GM12878 (cell line): ENCODE results near the gene TAS2R39. TPM values are rescaled to one million over a fixed set of nuclear protein-coding genes. Genes with fewer than 3 reads are reported as not detected.

Source experiments
- ATAC-seq: fragments of 200-7000 bp; cut with Tn5 transposase; 3 replicates; pipeline ENCODE4 v1.9.1; 2020; ENCODE audit warnings: mild to moderate bottlenecking, moderate library complexity
- BruUV-seq: library from RNA; stranded (reverse); fragments of 400-500 nt; replicated peaks from 2 replicates; lab custom pipeline; 2021; lab: Mats Ljungman, UMichigan
- CTCF ChIA-PET: fragments of 300-600 bp; sonication (Branson Sonifier 250); formaldehyde crosslinking; extraction: SDS; loops from one replicate; lab custom pipeline; 2021; ENCODE audit warnings: inconsistent platforms; lab: Yijun Ruan, JAX
- POLR2A ChIA-PET: fragments of 350-600 bp; formaldehyde crosslinking; extraction: SDS; loops from one replicate; lab custom pipeline; 2021; ENCODE audit warnings: inconsistent platforms; lab: Charles Lee
- RAD21 ChIA-PET: fragments of 300-600 bp; sonication (Branson Sonifier 250); formaldehyde crosslinking; loops from one replicate; lab custom pipeline; 2023; ENCODE audit warnings: antibody characterized with exemption; ENCODE audit not compliant: unreplicated experiment; lab: Charles Lee
- SMC1A ChIA-PET: fragments of 300-600 bp; sonication (Branson Sonifier 250); formaldehyde crosslinking; loops from one replicate; lab custom pipeline; 2023; ENCODE audit not compliant: unreplicated experiment, uncharacterized antibody; lab: Charles Lee
- DNase-seq: peaks from one replicate; pipeline ENCODE4 v3.0.0-alpha.2; 2011; ENCODE audit warnings: low read depth, low spot score
- FAIRE-seq: peaks from 3 replicates; lab custom pipeline; 2011; peaks lifted over from hg19 to GRCh38; lab: Jason Lieb, UNC
- H2AFZ ChIP-seq: 2 replicates; pipeline ENCODE4 v1.6.0; 2011; ENCODE audit warnings: low read depth, low read length, control low read depth; ENCODE audit not compliant: control insufficient read depth
- H3K27ac ChIP-seq: 2 replicates; pipeline ENCODE4 v1.5.1; 2011; ENCODE audit warnings: control low read depth; ENCODE audit not compliant: control insufficient read depth, insufficient read depth
- H3K27me3 ChIP-seq, 2 experiments: replicated peaks in 1 of 2; 2 replicates each; pipeline versions ENCODE4 v1.6.0 to v1.6.1; 2011; ENCODE audit warnings: low read length in 1 of 2; ENCODE audit not compliant: control insufficient read depth in 2 of 2, insufficient read depth in 2 of 2
- H3K36me3 ChIP-seq, 2 experiments: 2 replicates each; pipeline ENCODE4 v1.5.1; 2011; ENCODE audit warnings: low read length in 1 of 2; ENCODE audit not compliant: control insufficient read depth in 2 of 2, insufficient read depth in 2 of 2
- H3K4me1 ChIP-seq: 2 replicates; pipeline ENCODE4 v1.6.1; 2011; ENCODE audit warnings: mild to moderate bottlenecking, low read length, moderate library complexity, mixed read lengths; ENCODE audit not compliant: control insufficient read depth, insufficient read depth
- H3K4me2 ChIP-seq: 2 replicates; pipeline ENCODE4 v1.6.0; 2011; ENCODE audit warnings: control low read depth; ENCODE audit not compliant: control insufficient read depth, insufficient read depth
- H3K4me3 ChIP-seq: fragments of 200-600 bp; sonication (generic); 2 replicates; pipeline ENCODE4 v1.5.1; 2016
- H3K79me2 ChIP-seq: 2 replicates; pipeline ENCODE4 v1.6.0; 2011; ENCODE audit warnings: low read length; ENCODE audit not compliant: control insufficient read depth, insufficient read depth
- H3K9ac ChIP-seq: 2 replicates; pipeline ENCODE4 v1.8.0; 2011; ENCODE audit warnings: low read length, control low read depth, mixed read lengths; ENCODE audit not compliant: control insufficient read depth, insufficient read depth
- H3K9me3 ChIP-seq: replicated peaks from 3 replicates; pipeline ENCODE4 v1.5.1; 2011; ENCODE audit warnings: mild to moderate bottlenecking, low read length; ENCODE audit not compliant: control insufficient read depth, insufficient read depth
- H4K20me1 ChIP-seq: 2 replicates; pipeline ENCODE4 v1.6.0; 2011; ENCODE audit not compliant: control insufficient read depth, insufficient read depth
- BHLHE40 ChIP-seq, 2 experiments: fragments of 450-650 bp in 1 of 2; IDR thresholded peaks; 2 replicates each; pipeline ENCODE4 v1.6.1; 2011 to 2017; ENCODE audit warnings: low read depth in 2 of 2, borderline replicate concordance in 1 of 2, improper control_type of control experiment in 1 of 2, low read length in 1 of 2, mild to moderate bottlenecking in 1 of 2
- CBX5 ChIP-seq: sonication (generic); IDR thresholded peaks from 2 replicates; pipeline ENCODE4 v1.6.1; 2016; ENCODE audit warnings: low read depth, moderate library complexity, mild to moderate bottlenecking, inconsistent platforms
- EGR1 ChIP-seq, 2 experiments: IDR thresholded peaks; 1 replicate in 1 of 2; 2 replicates in 1 of 2; pipeline ENCODE4 v1.6.1; 2011 to 2012; ENCODE audit warnings: low read depth in 2 of 2, low read length in 2 of 2, borderline replicate concordance in 1 of 2, mild to moderate bottlenecking in 1 of 2, moderate library complexity in 1 of 2
- HCFC1 ChIP-seq: fragments of 150-350 bp; IDR thresholded peaks from 2 replicates; pipeline ENCODE4 v1.6.1; 2014; ENCODE audit warnings: low read length
- MEF2B ChIP-seq: fragments of 450-650 bp; IDR thresholded peaks from 2 replicates; pipeline ENCODE4 v1.6.1; 2018; ENCODE audit warnings: mild to moderate bottlenecking, moderate library complexity; ENCODE audit not compliant: partially characterized antibody, poor library complexity, severe bottlenecking
- MYC ChIP-seq: IDR thresholded peaks from 2 replicates; pipeline ENCODE4 v1.6.1; 2011; ENCODE audit warnings: mild to moderate bottlenecking, low read length, moderate library complexity, inconsistent platforms; ENCODE audit not compliant: insufficient read depth, insufficient replicate concordance, insufficient read length, severe bottlenecking
- PAX5 ChIP-seq: IDR thresholded peaks from 2 replicates; pipeline ENCODE4 v1.6.1; 2011; ENCODE audit warnings: low read depth, low read length, borderline replicate concordance
- PML ChIP-seq: IDR thresholded peaks from 2 replicates; pipeline ENCODE4 v1.6.1; 2012; ENCODE audit warnings: low read length, inconsistent platforms
- TAF1 ChIP-seq: IDR thresholded peaks from 2 replicates; pipeline ENCODE4 v1.6.1; 2011; ENCODE audit warnings: mild to moderate bottlenecking, low read depth, low read length, borderline replicate concordance
- ZZZ3 ChIP-seq: IDR thresholded peaks from 2 replicates; pipeline ENCODE4 v1.6.1; 2011; ENCODE audit warnings: low read depth; ENCODE audit not compliant: control insufficient read depth, insufficient read length
- WGBS: methylation state at CpG from one replicate; pipeline ENCODE4 v1.1.6; 2016; ENCODE audit warnings: low lambda C conversion rate; ENCODE audit not compliant: insufficient replicate concordance, insufficient coverage; ENCODE audit errors: missing lambda C conversion rate; 5-methylcytosine and 5-hydroxymethylcytosine counted together
- in situ Hi-C: fragments of 300-500 bp; cut with MboI; formaldehyde crosslinking; loops from 9 replicates; pipeline ENCODE4 v1.14.3; 2018; ENCODE audit warnings: mixed read lengths
- intact Hi-C: fragments of 100-400 bp; cut with micrococcal nuclease; formaldehyde crosslinking; loops from one replicate; pipeline ENCODE4 v1.14.2; 2022; ENCODE audit not compliant: unreplicated experiment
- polyA plus RNA-seq, 11 experiments: library from polyadenylated mRNA; depleted of rRNA in 4 of 11; unstranded in 6 of 11; stranded (reverse) in 5 of 11; fragments of >200 nt; fragmentation: Nextera tagmentation in 4 of 11; fragmentation: Illumina TruSeq in 1 of 11; extraction: Ambion mirVana in 4 of 11; extraction: Trizol in 1 of 11; gene quantifications; 1 replicate in 1 of 11; 2 replicates in 10 of 11; pipeline versions ENCODE4 v1.2.1 to v1.2.3, GENCODE V29; 2011 to 2016; ENCODE audit warnings: inconsistent platforms in 2 of 11, missing spikeins in 2 of 11, low read depth in 1 of 11
- total RNA-seq, 4 experiments: library from RNA; depleted of rRNA in 3 of 4; stranded (reverse); fragments of >200 nt in 3 of 4; fragmentation: Illumina TruSeq in 1 of 4; extraction: Trizol in 1 of 4; gene quantifications; 2 replicates each; pipeline versions ENCODE4 v1.2.1 to v1.2.3, GENCODE V29; 2013 to 2021
- TF ChIP-seq, protein P1 (sequence below): fragments of 450-650 bp; formaldehyde crosslinking; IDR thresholded peaks from 2 replicates; pipeline ENCODE4 v1.4.0; 2022; ENCODE audit warnings: mild to moderate bottlenecking, moderate library complexity

TAS2R39 gene
- total and polyA plus RNA-seq, 10 of the 15 experiments (the other 5 are each of a cell fraction or from before 2014, with no cell fraction given): not detected

DNA sequence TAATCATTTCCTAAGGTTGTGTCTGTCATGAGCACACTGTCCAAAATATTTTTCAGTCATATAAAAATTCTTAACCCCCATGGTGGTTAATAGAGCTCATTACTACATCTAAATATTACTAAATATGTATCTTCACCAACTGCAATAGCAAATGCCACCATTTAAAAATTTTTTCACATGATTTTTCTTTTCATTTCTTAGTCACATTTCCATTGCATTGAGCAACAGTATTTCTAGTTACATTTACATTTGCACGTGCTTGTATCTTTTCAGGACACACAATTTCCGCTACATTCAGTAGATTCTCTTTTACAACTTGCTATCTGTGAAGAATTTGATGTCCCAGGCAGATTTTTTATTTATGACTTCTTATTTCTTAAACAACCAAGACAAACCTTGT lies 33.5 kb downstream of the TAS2R39 start:
- POLR2A ChIA-PET: interaction anchor here (0.5 kb wide), 1 partner anchor 250 kb away, joined by 4 read pairs; no protein-coding TSS in a partner anchor

DNA sequence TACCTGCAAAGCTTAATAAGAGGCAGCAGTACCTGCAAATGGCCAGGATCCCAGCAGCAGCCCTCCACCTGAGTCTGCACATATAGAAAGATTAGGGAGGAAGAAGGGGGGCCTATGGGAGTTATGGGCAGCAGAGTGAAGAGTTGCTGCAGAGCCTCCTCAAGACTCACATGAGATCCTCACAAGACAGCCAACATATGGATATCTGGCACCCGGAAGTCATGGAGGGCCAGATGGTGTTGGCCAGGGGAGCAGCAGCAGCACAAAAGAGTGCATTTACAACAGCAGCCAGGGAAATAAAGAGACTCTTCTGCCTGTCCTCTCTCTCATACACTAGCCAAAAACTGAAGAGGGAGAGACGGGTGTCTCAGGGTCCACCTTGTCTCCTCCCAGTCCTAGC lies 34.6 kb downstream of the TAS2R39 start:
- Histone ChIP-seq H3K4me2 (no peak overlapping the region), H3K36me3 (no peaks in the 10 kb centered on the region), H3K4me1 (no peaks in the 10 kb centered on the region), H3K9me3 (no peaks in the 10 kb centered on the region), H2AFZ (no peak overlapping the region), H3K79me2 (no peaks in the 10 kb centered on the region), H3K27ac (no peak overlapping the region), H3K27me3 (no peaks in the 10 kb centered on the region; a peak in 3 of 4 replicates), H3K4me3 (no peak overlapping the region), H4K20me1 (no peaks in the 10 kb centered on the region), H3K9ac (no peak overlapping the region)
- DNase-seq (no peak), ATAC-seq (no peak), FAIRE-seq (no peak)
- BruUV-seq: no TSS peak
- ChIA-PET POLR2A (no interaction called here), SMC1A (interaction anchor here (0.6 to 6.5 kb wide), 5 partner anchors 22 to 606 kb away, joined by 3 to 191 read pairs (median 3); no protein-coding TSS in a partner anchor), CTCF (interaction anchor here (1.4 to 11.5 kb wide), 2 partner anchors 199 to 210 kb away, joined by 4 to 434 read pairs; no protein-coding TSS in a partner anchor), RAD21 (interaction anchor here (1.3 kb wide), 1 partner anchor 23 kb away, joined by 3 read pairs; no protein-coding TSS in a partner anchor)
- 0% methylated on average over 2 of the region's 2 CpGs for WGBS
- intact Hi-C loops: loop anchor here (5.0 to 10.0 kb wide), 2 partner anchors 586 to 613 kb away; no protein-coding TSS in a partner anchor
- in situ Hi-C loops: loop anchor here (5.0 to 10.0 kb wide), 3 partner anchors 211 to 583 kb away; no protein-coding TSS in a partner anchor
- no peak for TF ChIP-seq BHLHE40 (IDR thresholded peaks at IDR 0.05; ENCODE audit: borderline replicate concordance in 1 of 2, low read depth in 2 of 2, low read length in 1 of 2)
- TF ChIP-seq MYC: no peak
- no peak for TF ChIP-seq CBX5
- no peak for TF ChIP-seq ZZZ3
- TF ChIP-seq, protein P1, sequence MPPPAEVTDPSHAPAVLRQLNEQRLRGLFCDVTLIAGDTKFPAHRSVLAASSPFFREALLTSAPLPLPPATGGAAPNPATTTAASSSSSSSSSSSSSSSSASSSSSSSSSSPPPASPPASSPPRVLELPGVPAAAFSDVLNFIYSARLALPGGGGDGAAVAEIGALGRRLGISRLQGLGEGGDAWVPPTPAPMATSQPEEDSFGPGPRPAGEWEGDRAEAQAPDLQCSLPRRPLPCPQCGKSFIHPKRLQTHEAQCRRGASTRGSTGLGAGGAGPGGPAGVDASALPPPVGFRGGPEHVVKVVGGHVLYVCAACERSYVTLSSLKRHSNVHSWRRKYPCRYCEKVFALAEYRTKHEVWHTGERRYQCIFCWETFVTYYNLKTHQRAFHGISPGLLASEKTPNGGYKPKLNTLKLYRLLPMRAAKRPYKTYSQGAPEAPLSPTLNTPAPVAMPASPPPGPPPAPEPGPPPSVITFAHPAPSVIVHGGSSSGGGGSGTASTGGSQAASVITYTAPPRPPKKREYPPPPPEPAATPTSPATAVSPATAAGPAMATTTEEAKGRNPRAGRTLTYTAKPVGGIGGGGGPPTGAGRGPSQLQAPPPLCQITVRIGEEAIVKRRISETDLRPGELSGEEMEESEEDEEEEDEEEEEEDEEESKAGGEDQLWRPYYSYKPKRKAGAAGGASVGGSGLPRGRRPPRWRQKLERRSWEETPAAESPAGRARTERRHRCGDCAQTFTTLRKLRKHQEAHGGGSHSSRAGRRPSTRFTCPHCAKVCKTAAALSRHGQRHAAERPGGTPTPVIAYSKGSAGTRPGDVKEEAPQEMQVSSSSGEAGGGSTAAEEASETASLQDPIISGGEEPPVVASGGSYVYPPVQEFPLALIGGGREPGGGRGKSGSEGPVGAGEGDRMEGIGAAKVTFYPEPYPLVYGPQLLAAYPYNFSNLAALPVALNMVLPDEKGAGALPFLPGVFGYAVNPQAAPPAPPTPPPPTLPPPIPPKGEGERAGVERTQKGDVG (CRISPR knock-in tag): no peak

More for the DNA sequence above, 33.5 kb downstream of the TAS2R39 start:
- DNase-seq: no peak
- WGBS: 7% methylated on average over 2 of the region's 2 CpGs
- Histone ChIP-seq H3K9me3 (no peaks in the 10 kb centered on the region), H3K4me1 (no peaks in the 10 kb centered on the region), H3K4me3 (no peak overlapping the region), H3K27ac (no peak overlapping the region), H3K36me3 (no peaks in the 10 kb centered on the region), H3K9ac (no peak overlapping the region), H2AFZ (no peak overlapping the region), H3K79me2 (no peaks in the 10 kb centered on the region), H3K27me3 (no peaks in the 10 kb centered on the region; a peak in 2 of 4 replicates), H4K20me1 (no peaks in the 10 kb centered on the region), H3K4me2 (no peak overlapping the region)
- ChIA-PET SMC1A (interaction anchor here (0.6 to 6.5 kb wide), 5 partner anchors 23 to 588 kb away, joined by 3 to 191 read pairs (median 5); partner anchors contain the start of gene GSTK1), RAD21 (interaction anchor here (1.0 to 1.1 kb wide), 2 partner anchors 210 to 211 kb away, joined by 3 read pairs; no protein-coding TSS in a partner anchor), CTCF (interaction anchor here (0.9 to 11.5 kb wide), 5 partner anchors 10 to 334 kb away, joined by 3 to 434 read pairs (median 5); no protein-coding TSS in a partner anchor)
- intact Hi-C loops (loop anchor here (5.0 to 10.0 kb wide), 2 partner anchors 584 to 612 kb away; no protein-coding TSS in a partner anchor), in situ Hi-C loops (loop anchor here (5.0 to 10.0 kb wide), 3 partner anchors 209 to 582 kb away; no protein-coding TSS in a partner anchor)
- no peak for FAIRE-seq
- TF ChIP-seq PML: no peak
- TF ChIP-seq EGR1 (IDR thresholded peaks at IDR 0.05; ENCODE audit: borderline replicate concordance in 1 of 2, low read depth in 2 of 2, low read length in 2 of 2): no peak
- TF ChIP-seq PAX5: no peak
- TF ChIP-seq TAF1: no peak
- no peak for TF ChIP-seq MEF2B
- no peak for TF ChIP-seq HCFC1
- ATAC-seq: no peak
- no TSS peak for BruUV-seq
